SK-N-SH treated with all-trans-retinoic acid at 6 μM for 48 hours (cell line): ENCODE data around the gene SPECC1.

Experiments used
- ARNTL ChIP-seq: fragments of 450-650 bp; formaldehyde crosslinking; IDR thresholded peaks from 2 replicates; pipeline ENCODE4 v1.5.0; 2020; ENCODE audit warnings: low read depth, mild to moderate bottlenecking, moderate library complexity, borderline replicate concordance
- CSRNP3 ChIP-seq: fragments of 250-450 bp; sonication (Bioruptor Pico); IDR thresholded peaks from 2 replicates; pipeline ENCODE4 v1.5.1; 2021; ENCODE audit warnings: mild to moderate bottlenecking, moderate library complexity
- ESRRG ChIP-seq: fragments of 250-450 bp; sonication (Bioruptor Pico); IDR thresholded peaks from 2 replicates; pipeline ENCODE4 v1.6.1; 2021; ENCODE audit warnings: mild to moderate bottlenecking
- GLIS3 ChIP-seq: fragments of 250-450 bp; sonication (Bioruptor Pico); IDR thresholded peaks from 2 replicates; pipeline ENCODE4 v1.5.0; 2020; ENCODE audit warnings: mild to moderate bottlenecking, moderate library complexity
- TCF4 ChIP-seq: fragments of 250-450 bp; sonication (Bioruptor Pico); IDR thresholded peaks from 2 replicates; pipeline ENCODE4 v1.8.0; 2021; ENCODE audit warnings: mild to moderate bottlenecking, moderate library complexity, borderline replicate concordance
- TF ChIP-seq, protein P1 (sequence below): fragments of 250-450 bp; sonication (Bioruptor Pico); IDR thresholded peaks from 2 replicates; pipeline ENCODE4 v1.5.1; 2020; ENCODE audit warnings: low read depth, mild to moderate bottlenecking, moderate library complexity
- TF ChIP-seq, protein P2 (sequence below): fragments of 250-450 bp; sonication (Bioruptor Pico); IDR thresholded peaks from 2 replicates; pipeline ENCODE4 v1.5.0; 2020; ENCODE audit warnings: mild to moderate bottlenecking, moderate library complexity

DNA sequence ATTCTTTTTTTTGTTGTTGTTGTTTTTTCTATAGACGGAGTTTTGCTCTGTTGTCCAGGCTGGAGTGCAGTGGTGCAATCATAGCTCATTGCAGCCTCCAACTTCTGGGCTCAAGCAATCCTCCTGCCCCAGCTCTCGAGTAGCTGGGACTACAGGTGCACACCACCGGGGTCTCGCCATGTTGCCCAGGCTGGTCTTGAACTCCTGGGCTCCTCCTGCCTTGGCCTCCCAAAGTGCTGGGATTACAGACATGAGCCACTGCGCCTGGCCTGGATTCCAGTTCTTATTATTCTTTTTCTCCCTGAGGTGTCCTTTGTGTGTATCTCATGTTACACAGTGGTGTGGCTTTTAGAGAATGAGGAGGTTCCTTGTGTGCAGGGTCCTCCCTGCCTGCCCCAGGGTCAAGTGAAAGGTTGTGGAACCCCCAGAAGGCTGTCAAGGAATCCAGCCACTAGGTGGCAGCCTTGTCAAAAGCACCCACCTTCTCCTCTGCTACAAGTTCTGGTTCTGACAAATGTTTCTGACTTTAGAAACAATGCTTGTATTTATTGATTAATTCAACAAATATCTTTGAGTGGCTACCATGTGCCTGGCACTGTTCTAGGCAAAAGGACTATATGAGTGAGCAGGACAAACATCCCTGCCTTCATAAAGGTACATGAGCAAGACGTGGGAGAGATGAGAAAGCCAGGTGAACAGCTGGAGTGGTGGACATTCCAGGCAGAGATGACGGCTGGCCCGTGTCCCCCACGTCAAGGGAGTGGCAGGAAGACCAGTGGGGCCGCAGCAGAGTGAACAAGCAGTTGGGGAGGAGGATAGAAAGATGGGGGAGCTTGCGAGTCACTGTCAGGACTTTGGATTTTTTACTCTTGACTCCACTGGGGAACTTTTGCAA is 112.4 kb downstream of the SPECC1 start:
- TF ChIP-seq, protein P1, sequence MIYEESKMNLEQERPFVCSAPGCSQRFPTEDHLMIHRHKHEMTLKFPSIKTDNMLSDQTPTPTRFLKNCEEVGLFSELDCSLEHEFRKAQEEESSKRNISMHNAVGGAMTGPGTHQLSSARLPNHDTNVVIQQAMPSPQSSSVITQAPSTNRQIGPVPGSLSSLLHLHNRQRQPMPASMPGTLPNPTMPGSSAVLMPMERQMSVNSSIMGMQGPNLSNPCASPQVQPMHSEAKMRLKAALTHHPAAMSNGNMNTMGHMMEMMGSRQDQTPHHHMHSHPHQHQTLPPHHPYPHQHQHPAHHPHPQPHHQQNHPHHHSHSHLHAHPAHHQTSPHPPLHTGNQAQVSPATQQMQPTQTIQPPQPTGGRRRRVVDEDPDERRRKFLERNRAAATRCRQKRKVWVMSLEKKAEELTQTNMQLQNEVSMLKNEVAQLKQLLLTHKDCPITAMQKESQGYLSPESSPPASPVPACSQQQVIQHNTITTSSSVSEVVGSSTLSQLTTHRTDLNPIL (CRISPR knock-in tag), result no peak
- TF ChIP-seq, protein P2, sequence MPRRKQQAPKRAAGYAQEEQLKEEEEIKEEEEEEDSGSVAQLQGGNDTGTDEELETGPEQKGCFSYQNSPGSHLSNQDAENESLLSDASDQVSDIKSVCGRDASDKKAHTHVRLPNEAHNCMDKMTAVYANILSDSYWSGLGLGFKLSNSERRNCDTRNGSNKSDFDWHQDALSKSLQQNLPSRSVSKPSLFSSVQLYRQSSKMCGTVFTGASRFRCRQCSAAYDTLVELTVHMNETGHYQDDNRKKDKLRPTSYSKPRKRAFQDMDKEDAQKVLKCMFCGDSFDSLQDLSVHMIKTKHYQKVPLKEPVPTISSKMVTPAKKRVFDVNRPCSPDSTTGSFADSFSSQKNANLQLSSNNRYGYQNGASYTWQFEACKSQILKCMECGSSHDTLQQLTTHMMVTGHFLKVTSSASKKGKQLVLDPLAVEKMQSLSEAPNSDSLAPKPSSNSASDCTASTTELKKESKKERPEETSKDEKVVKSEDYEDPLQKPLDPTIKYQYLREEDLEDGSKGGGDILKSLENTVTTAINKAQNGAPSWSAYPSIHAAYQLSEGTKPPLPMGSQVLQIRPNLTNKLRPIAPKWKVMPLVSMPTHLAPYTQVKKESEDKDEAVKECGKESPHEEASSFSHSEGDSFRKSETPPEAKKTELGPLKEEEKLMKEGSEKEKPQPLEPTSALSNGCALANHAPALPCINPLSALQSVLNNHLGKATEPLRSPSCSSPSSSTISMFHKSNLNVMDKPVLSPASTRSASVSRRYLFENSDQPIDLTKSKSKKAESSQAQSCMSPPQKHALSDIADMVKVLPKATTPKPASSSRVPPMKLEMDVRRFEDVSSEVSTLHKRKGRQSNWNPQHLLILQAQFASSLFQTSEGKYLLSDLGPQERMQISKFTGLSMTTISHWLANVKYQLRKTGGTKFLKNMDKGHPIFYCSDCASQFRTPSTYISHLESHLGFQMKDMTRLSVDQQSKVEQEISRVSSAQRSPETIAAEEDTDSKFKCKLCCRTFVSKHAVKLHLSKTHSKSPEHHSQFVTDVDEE (CRISPR knock-in tag), result no peak
- TF ChIP-seq TCF4 (CRISPR knock-in tag), result no peak
- no peak for TF ChIP-seq GLIS3 (CRISPR knock-in tag)
- TF ChIP-seq CSRNP3 (CRISPR knock-in tag), result no peak
- TF ChIP-seq ARNTL (CRISPR knock-in tag), result no peak
- no peak for TF ChIP-seq ESRRG (CRISPR knock-in tag)
